K562 (cell line): Measurements from ENCODE around the gene THSD8. TPM values are rescaled to one million over a fixed set of nuclear protein-coding genes. Genes with fewer than 3 reads are reported as not detected.

Source experiments
- ATF7 ChIP-seq: fragments of 450-650 bp; IDR thresholded peaks from 2 replicates; pipeline ENCODE4 v1.7.1; 2014; ENCODE audit warnings: mild to moderate bottlenecking, moderate library complexity
- BHLHE40 ChIP-seq: IDR thresholded peaks from 2 replicates; pipeline ENCODE4 v1.6.1; 2011; ENCODE audit warnings: low read length, improper control_type of control experiment
- CBX8 ChIP-seq: fragments of 200-600 bp; sonication (generic); IDR thresholded peaks from 2 replicates; pipeline ENCODE4 v1.6.1; 2012; ENCODE audit warnings: borderline replicate concordance, mixed run types, low read depth, mild to moderate bottlenecking, moderate library complexity, mixed read lengths, low read length, control low read depth, inconsistent platforms; ENCODE audit not compliant: poor library complexity, severe bottlenecking; ENCODE audit errors: extremely low read depth
- COPS2 ChIP-seq: fragments of 450-650 bp; conservative IDR thresholded peaks from 2 replicates; pipeline ENCODE4 v1.6.1; 2016; ENCODE audit warnings: mild to moderate bottlenecking, moderate library complexity
- FIP1L1 ChIP-seq: fragments of 200-400 bp; formaldehyde crosslinking; IDR thresholded peaks from 2 replicates; pipeline ENCODE4 v1.6.1; 2018; ENCODE audit warnings: mild to moderate bottlenecking, low read depth, low read length; ENCODE audit not compliant: poor library complexity, severe bottlenecking
- FOXP4 ChIP-seq: sonication (generic); formaldehyde crosslinking; IDR thresholded peaks from 2 replicates; pipeline ENCODE4 v1.8.0; 2022; ENCODE audit warnings: mild to moderate bottlenecking, missing genetic modification reagents, borderline replicate concordance
- L3MBTL2 ChIP-seq: fragments of 450-650 bp; IDR thresholded peaks from 2 replicates; pipeline ENCODE4 v1.6.1; 2016; ENCODE audit warnings: mild to moderate bottlenecking, moderate library complexity
- MAX ChIP-seq: sonication (generic); formaldehyde crosslinking; IDR thresholded peaks from 2 replicates; pipeline ENCODE4 v1.9.0; 2022; ENCODE audit warnings: mild to moderate bottlenecking, missing genetic modification reagents
- PHF21A ChIP-seq: fragments of 450-650 bp; IDR thresholded peaks from 2 replicates; pipeline ENCODE4 v1.6.1; 2017; ENCODE audit warnings: low read depth, borderline replicate concordance
- POLR2G ChIP-seq: fragments of 200-400 bp; formaldehyde crosslinking; IDR thresholded peaks from 2 replicates; pipeline ENCODE4 v1.6.1; 2017; ENCODE audit warnings: low read depth, mild to moderate bottlenecking, antibody characterized with exemption, low read length, moderate library complexity
- PTBP1 ChIP-seq: fragments of 200-400 bp; formaldehyde crosslinking; IDR thresholded peaks from 2 replicates; pipeline ENCODE4 v1.6.1; 2017; ENCODE audit warnings: low read depth, low read length
- RBM15 ChIP-seq: fragments of 200-400 bp; formaldehyde crosslinking; IDR thresholded peaks from 2 replicates; pipeline ENCODE4 v1.6.1; 2018; ENCODE audit warnings: mild to moderate bottlenecking, low read length, moderate library complexity; ENCODE audit not compliant: insufficient read depth
- RBM25 ChIP-seq: fragments of 200-400 bp; formaldehyde crosslinking; IDR thresholded peaks from 2 replicates; pipeline ENCODE4 v1.6.1; 2018; ENCODE audit warnings: low read length, low read depth, moderate library complexity; ENCODE audit not compliant: severe bottlenecking
- RNF2 ChIP-seq: sonication (generic); IDR thresholded peaks from 2 replicates; pipeline ENCODE4 v1.6.1; 2016
- SETDB1 ChIP-seq: IDR thresholded peaks from one replicate; pipeline ENCODE4 v1.6.1; 2012; ENCODE audit warnings: low read length, control low read depth, inconsistent platforms
- SMARCA5 ChIP-seq: fragments of 450-650 bp; IDR thresholded peaks from 2 replicates; pipeline ENCODE4 v1.6.1; 2016
- TEAD2 ChIP-seq: fragments of 450-650 bp; IDR thresholded peaks from 2 replicates; pipeline ENCODE4 v1.6.1; 2016; ENCODE audit warnings: missing genetic modification characterization, control low read depth, missing compliant biosample characterization
- THRAP3 ChIP-seq: fragments of 450-650 bp; IDR thresholded peaks from 2 replicates; pipeline ENCODE4 v1.6.1; 2016; ENCODE audit warnings: mild to moderate bottlenecking, inconsistent platforms, borderline replicate concordance
- U2AF1 ChIP-seq: fragments of 200-400 bp; formaldehyde crosslinking; optimal IDR thresholded peaks from 2 replicates; pipeline ENCODE3; 2017; ENCODE audit warnings: mild to moderate bottlenecking, low read depth, low read length, moderate library complexity
- ZBTB11 ChIP-seq, 3 experiments: fragments of 200-800 bp in 1 of 3; fragments of 250-450 bp in 1 of 3; fragments of 450-650 bp in 1 of 3; sonication (Bioruptor Pico) in 1 of 3; sonication (Bioruptor generic) in 1 of 3; formaldehyde crosslinking in 1 of 3; IDR thresholded peaks; 2 replicates each; pipeline versions ENCODE4 v1.6.1 to v1.8.0; 2016 to 2022; ENCODE audit warnings: mild to moderate bottlenecking in 2 of 3, missing genetic modification characterization in 2 of 3, missing compliant biosample characterization in 1 of 3, moderate library complexity in 1 of 3
- ZC3H8 ChIP-seq: fragments of 450-650 bp; IDR thresholded peaks from 2 replicates; pipeline ENCODE4 v1.6.1; 2017
- ZFX ChIP-seq: sonication (generic); formaldehyde crosslinking; IDR thresholded peaks from 2 replicates; pipeline ENCODE4 v1.8.0; 2022; ENCODE audit warnings: mild to moderate bottlenecking, missing genetic modification reagents, moderate library complexity
- ZNF354B ChIP-seq: fragments of 250-450 bp; sonication (Bioruptor Pico); IDR thresholded peaks from 2 replicates; pipeline ENCODE4 v1.4.0; 2020
- ZSCAN32 ChIP-seq: fragments of 450-650 bp; formaldehyde crosslinking; IDR thresholded peaks from 2 replicates; pipeline ENCODE4 v1.4.0; 2020; ENCODE audit warnings: mild to moderate bottlenecking, moderate library complexity
- polyA plus RNA-seq, 8 experiments: library from polyadenylated mRNA; depleted of rRNA in 4 of 8; stranded (reverse) in 5 of 8; unstranded in 3 of 8; fragments of >200 nt; fragmentation: Nextera tagmentation in 2 of 8; fragmentation: Illumina TruSeq in 1 of 8; extraction: Ambion mirVana in 2 of 8; extraction: Trizol in 1 of 8; gene quantifications; 2 replicates each; pipeline versions ENCODE4 v1.2.1 to v1.2.3, GENCODE V29; 2011 to 2014; ENCODE audit warnings: inconsistent platforms in 1 of 8, missing spikeins in 1 of 8
- total RNA-seq, 7 experiments: library from RNA; depleted of rRNA in 6 of 7; stranded (reverse); fragments of >200 nt in 6 of 7; fragmentation: Illumina TruSeq in 2 of 7; extraction: Trizol in 2 of 7; gene quantifications; 2 replicates each; pipeline versions ENCODE4 v1.2.1 to v1.2.3, GENCODE V29; 2011 to 2021; ENCODE audit warnings: low replicate concordance in 1 of 7

THSD8 gene
- total and polyA plus RNA-seq, 9 of the 15 experiments (the other 6 are each of a cell fraction or from before 2014, with no cell fraction given): 8.4 to 42.4 (median 19.9) TPM; not detected in 2

- TF ChIP-seq ZSCAN32 (CRISPR knock-in tag): peak; percentile 19; the same call in 1 of the 2 replicates
- TF ChIP-seq ZFX (CRISPR knock-in tag): peak; percentile 44
- TF ChIP-seq THRAP3: no peak
- TF ChIP-seq L3MBTL2: peak; percentile 76
- TF ChIP-seq POLR2G: peak; percentile 85
- peak in 2 of 3 experiments; percentile 46 to 93; a peak in 3 of 6 replicates for TF ChIP-seq ZBTB11 (CRISPR knock-in tag; IDR thresholded peaks at IDR 0.05)
- no peak for TF ChIP-seq PTBP1
- TF ChIP-seq ZNF354B (CRISPR knock-in tag): no peak
- peak; percentile 47 for TF ChIP-seq U2AF1
- no peak for TF ChIP-seq ZC3H8
- TF ChIP-seq MAX: peak; percentile 39; the same call in 1 of the 2 replicates
- TF ChIP-seq SETDB1: no peak
- TF ChIP-seq RBM25: peak; percentile 73
- peak; percentile 52 for TF ChIP-seq FIP1L1
- TF ChIP-seq FOXP4 (CRISPR knock-in tag): 0 out of 2 replicates have a peak, but pooled peaks have one; percentile 26
- TF ChIP-seq COPS2: no peak
- no peak for TF ChIP-seq SMARCA5
- TF ChIP-seq PHF21A: peak; percentile 67; the same call in 1 of the 2 replicates
- peak; percentile 94 for TF ChIP-seq BHLHE40
- no peak for TF ChIP-seq RBM15
- no peak for TF ChIP-seq TEAD2 (tag)
- TF ChIP-seq RNF2: peak; percentile 85
- no peak for TF ChIP-seq CBX8
- peak; percentile 99 for TF ChIP-seq ATF7
Measured at GRCh38 chr19:12789904-12790619, 11.8 kb upstream of the THSD8 start (continued).
